ENCODE data around the gene PRR35.
"Not testable (repeated sequence)": the region's sequence is repeated elsewhere in the genome, so short reads cannot be mapped to it uniquely, and the experiment has no call there.

The PRR35 gene

DNA sequence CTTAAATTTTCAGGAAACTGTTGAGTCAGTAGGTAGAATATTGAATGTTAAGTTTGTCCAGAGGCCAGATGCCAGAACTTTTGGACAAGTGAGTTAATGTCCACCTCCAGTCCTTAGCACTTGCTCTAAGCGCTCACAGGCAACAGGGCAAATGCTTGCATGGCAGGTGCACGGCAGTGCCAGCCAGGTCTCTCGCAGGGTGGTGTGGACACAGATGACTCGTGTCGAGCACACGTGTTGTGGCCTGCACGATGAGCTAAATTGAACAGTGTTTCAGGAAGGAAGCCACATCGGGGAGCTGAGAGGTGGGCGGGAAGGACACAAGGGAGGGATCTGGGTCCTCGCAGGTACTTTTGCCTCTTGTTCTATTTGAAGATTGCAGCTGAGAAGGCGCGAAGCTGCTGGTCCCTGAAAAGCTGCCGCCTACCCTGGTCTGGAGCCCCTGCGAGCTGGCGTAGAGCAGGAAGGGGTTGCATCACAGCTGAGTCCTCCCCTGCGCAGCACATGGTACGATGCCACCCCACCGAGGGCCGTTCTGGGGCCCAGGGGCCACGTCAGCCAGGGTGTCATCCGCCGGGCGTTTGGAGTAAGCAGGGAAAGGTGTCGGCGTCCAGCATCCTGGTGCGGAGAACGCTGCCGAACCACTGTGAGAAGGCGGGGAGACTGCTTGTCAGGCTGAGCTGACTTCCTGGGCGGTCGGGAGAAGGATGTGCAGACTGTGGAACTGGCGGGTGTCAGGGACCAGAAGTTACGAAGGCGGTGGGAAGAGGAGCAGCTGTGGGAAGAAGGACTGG lies 35.9 kb downstream of the PRR35 start:
- no peak for DNase-seq (ENCODE audit: low read depth)

DNA sequence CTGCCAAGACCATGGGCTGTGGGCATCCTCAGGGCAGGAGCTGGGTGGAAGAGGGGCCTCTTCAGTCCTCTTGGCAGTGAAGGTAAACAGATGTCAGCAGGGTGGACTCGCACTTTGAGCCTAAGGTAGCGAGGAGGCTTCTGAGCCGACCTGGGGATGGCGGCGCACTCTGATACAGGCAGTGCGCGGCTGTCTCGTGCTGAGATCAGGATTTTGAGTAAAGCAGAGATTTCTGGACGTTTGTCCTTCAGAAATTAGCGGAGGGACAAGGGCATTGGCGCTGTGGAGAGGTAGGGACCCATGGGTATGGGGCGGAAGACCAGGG lies 36.5 kb downstream of the PRR35 start:
- no peak for DNase-seq (ENCODE audit: low read depth)

DNA sequence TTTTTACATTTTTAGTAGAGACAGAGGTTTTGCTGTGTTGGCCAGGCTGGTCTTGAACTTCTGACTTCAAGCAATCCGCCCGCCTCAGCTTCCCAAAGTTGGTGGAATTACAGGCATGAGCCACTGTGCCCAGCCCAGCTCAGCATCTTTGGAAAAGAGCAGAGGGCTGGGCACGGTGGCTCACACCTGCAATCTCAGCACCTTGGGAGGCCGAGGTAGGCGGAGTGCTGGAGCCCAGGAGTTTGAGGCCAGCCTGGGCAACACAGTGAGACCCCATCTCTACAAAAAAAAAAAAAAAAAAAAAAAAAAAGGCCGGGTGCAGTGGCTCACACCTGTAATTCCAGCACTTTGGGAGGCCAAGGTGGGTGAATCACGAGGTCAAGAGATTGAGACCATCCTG lies 37.5 kb downstream of the PRR35 start:
- not testable (repeated sequence) for DNase-seq (ENCODE audit: low read depth)

DNA sequence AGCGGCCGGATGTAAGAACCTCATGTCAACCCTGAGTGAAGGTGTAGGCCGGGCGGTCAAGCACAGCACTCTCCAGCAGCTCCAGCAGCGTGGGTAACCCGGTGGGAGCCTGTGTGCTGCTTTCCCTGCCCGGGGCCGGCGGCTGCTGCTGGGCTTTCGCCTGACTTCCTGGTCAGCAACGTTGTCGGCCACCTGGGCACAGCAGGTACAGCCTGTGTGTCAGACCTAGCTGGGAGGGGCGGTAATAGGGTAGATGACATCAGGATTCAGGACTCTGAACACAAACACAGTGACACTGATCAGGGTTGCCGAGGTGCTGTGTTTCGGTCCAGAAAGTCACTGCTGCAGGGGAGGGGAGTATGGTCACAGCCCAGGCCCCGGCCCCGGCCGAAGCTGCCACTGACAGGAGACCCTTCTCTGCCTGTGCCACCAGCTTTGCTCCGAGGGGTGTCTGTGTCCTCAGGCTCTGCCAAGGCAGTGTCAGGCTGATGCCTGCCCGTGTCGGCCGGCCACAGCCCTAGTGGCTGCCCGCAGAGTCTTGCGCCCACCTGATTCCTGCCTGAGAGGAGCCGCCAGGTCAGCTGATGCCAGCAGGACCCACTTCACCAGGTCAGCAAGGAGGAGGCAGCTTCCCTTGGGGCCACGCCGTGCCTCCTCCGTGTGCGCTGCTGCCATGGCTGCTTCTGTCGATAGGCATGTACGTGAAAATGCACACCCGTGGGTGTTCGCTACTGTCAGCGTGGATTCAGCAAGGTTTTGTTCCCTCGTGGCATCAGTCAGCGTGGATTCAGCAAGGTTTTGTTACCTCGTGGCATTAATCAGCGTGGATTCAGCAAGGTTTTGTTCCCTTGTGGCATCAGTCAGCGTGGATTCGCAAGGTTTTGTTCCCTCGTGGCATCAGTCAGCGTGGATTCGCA lies 38.9 kb downstream of the PRR35 start:
- DNase-seq (ENCODE audit: low read depth) = no peak

DNA sequence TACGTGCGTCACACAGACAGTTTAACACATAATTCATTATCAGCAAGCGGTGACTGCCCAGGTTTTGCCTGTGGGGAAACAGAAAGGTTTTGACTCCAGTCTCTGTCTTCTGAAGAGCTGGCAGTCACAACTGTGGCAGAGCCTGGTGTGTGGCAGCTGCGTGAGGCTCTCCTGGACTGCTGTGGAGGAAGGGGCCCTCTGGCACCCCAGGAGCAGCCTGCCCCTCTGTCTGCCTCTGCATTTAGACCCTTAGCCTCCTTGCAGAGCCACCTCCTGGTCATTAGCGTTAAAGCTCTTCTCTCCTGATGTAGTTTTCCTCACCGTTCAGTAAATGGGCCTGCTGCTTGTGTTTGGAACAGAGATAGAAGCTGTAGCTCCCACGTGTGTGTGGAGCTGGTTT lies 40.6 kb downstream of the PRR35 start:
- DNase-seq (ENCODE audit: low read depth) = no peak

DNA sequence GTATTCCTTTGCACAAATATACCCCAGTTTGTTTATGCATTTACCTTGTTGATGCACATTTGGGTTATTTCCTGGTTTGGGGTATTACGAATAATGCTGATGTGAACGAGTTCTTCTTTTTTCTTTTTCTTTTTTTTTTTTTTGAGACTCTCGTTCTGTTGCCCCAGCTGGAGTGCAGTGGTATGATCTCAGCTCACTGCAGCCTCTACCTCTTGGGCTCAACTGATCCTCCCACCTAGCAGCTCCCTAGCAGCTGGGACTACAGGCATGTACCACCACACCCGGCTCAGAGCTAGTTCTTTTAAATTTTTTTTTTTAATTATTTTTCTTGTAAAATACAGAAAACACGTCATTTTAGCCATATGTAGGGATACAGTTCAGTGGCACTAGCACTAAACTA lies 43.7 kb downstream of the PRR35 start:
- DNase-seq (ENCODE audit: low read depth) = no peak

DNA sequence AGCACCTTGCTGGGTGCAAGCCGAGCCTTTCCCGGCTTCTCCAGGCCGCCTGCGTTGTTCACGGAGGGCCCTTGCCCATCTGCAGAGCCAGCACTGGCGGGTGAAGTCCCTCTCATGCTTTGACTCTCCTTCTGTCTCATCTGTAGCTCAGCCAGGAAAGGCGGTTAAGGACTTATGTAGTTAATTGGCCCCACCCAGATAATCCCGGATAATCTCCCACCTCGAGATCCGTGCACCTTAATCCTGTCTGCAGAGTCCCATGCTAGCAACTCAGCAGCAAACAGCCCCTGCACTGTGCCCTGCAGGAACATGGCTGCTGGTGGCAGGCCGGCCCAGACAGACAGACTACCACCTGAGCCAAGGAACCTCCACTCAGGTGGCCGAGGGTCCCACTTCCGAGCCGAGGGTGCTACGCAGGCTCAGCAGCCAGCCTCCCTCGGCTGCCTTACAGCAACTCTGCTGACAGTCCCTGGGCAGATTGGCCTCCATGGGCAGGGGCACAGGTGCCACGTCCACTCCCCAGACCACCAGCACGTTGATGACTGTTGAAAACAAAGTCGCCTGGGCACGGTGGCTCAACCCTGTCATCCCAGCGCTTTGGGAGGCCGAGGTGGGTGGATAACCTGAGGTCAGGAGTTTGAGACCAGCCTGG lies 46.6 kb downstream of the PRR35 start:
- no peak for DNase-seq (ENCODE audit: low read depth)

DNA sequence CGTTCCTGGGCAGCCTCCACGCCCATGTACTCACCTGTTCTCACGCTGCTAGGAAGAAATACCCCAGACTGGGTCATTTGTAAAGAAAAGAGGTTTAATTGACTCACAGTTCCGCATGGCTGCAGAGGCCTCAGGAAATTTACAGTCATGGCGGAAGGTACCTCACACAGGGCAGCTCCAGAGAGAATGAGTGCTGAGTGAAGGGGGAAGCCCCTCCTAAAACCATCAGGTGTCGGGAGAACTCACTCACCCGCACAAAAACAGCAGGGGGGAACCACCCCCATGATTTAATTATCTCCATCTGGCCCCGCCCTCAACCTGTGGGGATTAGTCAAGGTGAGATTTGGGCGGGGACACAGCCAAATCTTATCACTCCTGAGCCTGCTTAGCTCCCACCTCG lies 47.8 kb downstream of the PRR35 start:
- no peak for DNase-seq (ENCODE audit: low read depth)

DNA sequence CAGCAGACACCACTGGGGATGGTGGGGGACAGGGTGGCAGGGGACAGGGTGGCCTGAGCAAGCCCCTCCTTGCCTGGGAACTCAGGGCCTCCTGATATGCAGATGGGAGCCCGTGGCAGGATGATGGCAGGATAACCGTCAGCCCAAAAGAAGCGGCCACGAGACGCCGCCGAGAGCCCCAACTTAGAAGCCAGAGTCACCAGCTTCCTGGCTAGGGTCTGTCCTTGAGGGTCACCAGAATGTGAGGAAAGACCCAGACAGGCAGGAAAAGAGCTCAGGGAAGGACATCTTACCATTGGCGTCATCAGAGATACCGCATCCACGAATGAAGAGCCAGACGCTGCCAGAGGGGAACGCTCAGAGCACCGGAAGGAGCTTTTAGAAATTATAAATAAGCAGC lies 49.1 kb downstream of the PRR35 start:
- no peak for DNase-seq (ENCODE audit: low read depth)

DNA sequence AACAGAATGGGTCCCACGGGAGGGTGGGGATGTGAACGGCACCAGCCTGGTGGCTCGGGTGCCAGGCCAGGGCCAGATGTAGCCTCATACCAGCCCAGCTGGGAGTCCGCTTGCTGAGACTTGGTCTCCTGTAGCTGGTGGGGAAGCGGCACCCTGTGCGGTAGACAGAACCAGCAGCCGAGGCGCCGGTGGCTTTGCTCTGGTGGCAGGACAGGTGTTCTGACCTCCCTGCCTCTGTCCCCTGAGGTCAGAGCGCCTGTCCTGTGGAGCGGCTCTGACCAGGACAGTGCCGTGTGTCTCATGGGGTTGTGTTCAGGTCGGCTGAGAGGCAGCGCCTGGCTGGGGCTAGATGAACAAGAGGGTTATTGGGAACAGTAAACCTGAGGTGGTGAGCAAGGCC lies 49.8 kb downstream of the PRR35 start:
- DNase-seq (ENCODE audit: low read depth) = no peak

DNA sequence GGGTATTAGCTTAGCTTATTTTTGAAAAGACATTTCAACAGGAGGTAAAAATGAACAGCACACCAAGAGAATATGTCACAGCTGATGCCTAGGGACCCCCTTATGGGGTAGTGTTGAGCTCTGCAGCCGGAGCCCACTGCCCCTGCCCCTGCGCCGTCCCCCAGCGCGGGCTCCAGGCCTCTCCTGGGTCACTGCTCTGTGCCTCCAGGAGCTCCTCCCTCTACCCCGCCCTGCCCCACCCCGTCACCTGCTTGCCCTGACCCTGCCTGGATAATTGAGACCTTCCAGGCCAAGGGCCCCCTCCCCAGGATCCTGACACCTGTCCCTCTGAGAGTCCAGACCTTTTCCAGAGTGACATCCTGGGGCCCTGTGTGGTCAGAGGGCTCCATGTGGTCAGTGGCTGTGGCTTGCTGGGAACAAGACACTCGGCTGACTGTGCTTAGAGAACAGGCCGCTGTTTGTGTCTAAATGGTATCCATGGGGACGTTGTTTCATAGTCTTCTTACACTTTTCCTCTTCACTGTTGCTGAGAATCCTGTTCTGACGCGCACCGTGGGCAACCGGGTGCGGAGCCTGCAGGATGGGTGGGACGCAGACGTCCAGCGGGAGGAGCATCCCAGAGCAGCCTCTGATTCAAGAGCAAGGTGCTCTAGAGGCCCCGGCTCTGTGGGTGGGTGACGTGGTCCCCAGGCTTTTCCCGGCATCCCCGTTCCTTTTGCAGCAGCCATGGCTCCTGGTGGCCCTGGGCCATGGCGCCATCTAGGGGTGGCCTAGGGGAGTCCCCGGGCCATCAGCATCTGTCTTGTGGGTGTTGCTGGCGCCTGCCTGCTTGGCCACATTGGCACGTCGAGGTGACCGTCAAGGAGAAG lies 50.6 kb downstream of the PRR35 start:
- DNase-seq (ENCODE audit: low read depth) = peak; percentile 29

DNA sequence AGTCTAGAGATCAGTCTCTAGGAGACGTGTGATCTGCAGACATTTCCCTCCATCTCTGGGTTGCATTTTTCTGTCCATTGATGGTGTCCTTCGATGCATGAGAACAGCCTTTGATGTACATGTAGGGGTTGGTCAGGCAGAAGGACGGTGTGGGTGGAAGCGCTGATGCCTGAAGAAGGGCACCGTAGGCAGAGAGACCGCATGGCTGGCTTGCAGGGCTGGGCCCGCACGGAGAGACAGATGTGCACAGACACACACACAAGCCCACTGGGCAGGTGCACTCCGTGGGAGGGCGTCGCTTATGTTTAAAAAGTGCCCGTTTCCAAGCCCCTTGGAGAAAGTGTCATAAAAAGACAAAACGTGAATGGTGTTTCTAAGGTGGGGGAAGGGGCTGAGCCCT lies 54.9 kb downstream of the PRR35 start:
- no peak for DNase-seq (ENCODE audit: low read depth)
